Epithelial cell of proximal tubule (primary cell): ENCODE data around the gene INPP5A. TPM values are rescaled to one million over a fixed set of nuclear protein-coding genes. Genes with fewer than 3 reads are reported as not detected.

Experiments
- DNase-seq: peaks from one replicate; pipeline ENCODE4 v3.0.0-alpha.2; 2011; ENCODE audit warnings: low read depth
- H3K4me3 ChIP-seq: 2 replicates; pipeline ENCODE4 v1.5.1; 2011; ENCODE audit warnings: low read depth, mild to moderate bottlenecking, low read length
- CTCF ChIP-seq: conservative IDR thresholded peaks from 2 replicates; pipeline ENCODE4 v1.5.1; 2012; ENCODE audit warnings: low read depth, mild to moderate bottlenecking, low read length
- total RNA-seq: library from RNA; depleted of rRNA; stranded (reverse); fragments of >200 nt; gene quantifications from 2 replicates; pipeline ENCODE4 v1.2.3, GENCODE V29; 2015

The INPP5A gene
- total RNA-seq, 1 donor from 2014 or later: 30.4 TPM

- H3K4me3 ChIP-seq: no peak overlapping the region
- no peak for TF ChIP-seq CTCF
- no peak for DNase-seq
Measured at GRCh38 chr10:132562177-132562915, 24.8 kb downstream of the INPP5A start.

DNA sequence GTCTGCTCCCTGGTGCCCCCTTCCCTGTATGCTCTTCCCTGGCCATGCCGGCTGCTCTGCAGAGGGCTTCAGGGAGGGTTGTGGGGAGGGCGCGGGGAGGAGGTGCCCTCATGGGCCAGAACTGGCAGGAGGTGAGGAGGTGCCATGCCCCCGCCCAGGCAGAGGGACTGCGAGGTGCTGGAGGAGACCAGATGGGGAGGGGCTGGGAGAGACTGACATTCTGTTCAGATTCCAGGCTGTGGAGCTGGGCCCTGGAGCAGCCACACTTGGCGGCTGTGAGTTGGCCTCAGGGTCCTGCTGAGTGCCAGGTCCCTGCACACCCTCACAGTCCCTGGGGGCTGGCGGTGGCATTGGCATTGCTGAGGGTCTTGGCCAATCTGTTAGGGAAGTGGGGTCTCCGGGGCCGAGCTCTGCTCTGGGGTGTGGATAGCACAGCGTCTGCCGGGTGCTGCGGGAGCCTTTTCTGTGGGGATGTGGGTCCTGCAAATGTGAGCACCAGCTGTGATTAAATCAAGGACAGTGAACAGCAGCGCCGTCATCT is 25.4 kb downstream of the INPP5A start:
- DNase-seq: no peak
- no peak overlapping the region for H3K4me3 ChIP-seq
- no peak for TF ChIP-seq CTCF

DNA sequence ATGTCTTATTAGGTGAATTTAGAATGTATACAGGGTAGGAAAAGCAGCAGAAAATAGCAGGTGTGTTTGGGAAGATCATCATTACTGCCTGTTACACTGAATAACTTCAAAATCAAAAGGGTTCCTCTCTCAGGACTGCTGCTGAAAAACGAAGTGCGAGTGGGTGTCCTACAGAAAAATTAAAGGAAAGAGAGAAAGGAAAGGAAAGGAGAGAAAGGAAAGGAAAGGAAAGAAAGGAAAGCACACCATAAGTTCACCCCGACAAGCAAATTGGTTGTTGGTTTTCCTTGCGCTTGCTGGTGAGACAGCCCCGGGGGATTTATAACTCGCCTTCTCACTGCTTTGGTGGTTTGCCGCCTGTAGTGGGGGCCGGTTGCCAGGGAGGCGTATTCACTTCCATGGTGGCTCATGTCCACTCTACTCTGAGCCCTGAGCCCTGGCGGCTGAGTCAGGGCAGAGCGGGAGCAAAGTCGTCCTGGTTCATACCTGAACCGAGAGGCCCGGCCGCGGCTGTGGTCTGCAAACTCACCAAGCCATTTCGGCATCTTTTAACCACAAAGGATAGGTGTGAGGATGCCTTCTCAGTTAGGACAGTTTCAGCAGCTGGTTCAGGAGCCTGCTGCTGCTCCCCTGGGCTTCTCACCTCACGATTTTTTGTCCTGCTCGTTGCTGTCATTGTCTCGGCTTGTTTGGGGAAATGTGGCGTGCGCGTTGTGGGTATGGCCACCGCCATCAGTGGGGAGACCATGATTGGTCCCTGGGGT is 26.1 kb downstream of the INPP5A start:
- DNase-seq: no peak
- H3K4me3 ChIP-seq: no peak overlapping the region
- no peak for TF ChIP-seq CTCF

- no peak overlapping the region for H3K4me3 ChIP-seq
- DNase-seq: no peak
- no peak for TF ChIP-seq CTCF
Measured at GRCh38 chr10:132564249-132564605, 26.6 kb downstream of the INPP5A start.

DNA sequence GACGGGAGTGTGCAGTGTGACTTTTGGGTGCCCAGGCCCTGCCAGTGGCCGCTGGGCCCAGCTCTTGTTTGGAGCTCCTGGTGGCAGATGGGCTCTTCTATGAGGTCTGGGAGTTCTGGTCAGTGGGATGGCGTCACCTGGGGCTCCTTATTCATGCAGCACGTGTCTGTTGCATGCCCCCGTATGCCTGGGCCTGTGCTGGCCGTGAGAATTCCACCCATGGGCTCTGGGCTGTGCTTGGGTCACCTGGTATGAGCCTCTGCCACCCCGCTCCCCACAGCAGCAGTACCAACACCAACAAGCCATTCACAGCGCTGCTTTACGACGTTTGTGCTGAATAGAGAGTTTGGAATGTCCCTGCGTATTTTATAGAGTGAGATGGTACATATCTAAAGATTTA is 27.1 kb downstream of the INPP5A start:
- no peak for TF ChIP-seq CTCF
- DNase-seq: no peak

GRCh38 chr10:132565516-132566209 is 28.1 kb downstream of the INPP5A start:
- H3K4me3 ChIP-seq: no peak overlapping the region
- DNase-seq: no peak
- TF ChIP-seq CTCF: no peak

More for the DNA sequence above, 27.1 kb downstream of the INPP5A start:
- H3K4me3 ChIP-seq: no peak overlapping the region
